GM12875 (cell line): ENCODE results near the gene FUBP1.
A peak's percentile ranks its signal among the peaks of the same experiment; 100 is the strongest.

Experiments
- H3K4me3 ChIP-seq: one replicate; pipeline ENCODE4 v1.5.1; 2011; ENCODE audit warnings: low read depth, low read length, control low read depth
- CTCF ChIP-seq: IDR thresholded peaks from 2 replicates; pipeline ENCODE4 v1.5.1; 2011; ENCODE audit warnings: low read depth, mild to moderate bottlenecking, control low read depth, inconsistent platforms, low read length, moderate library complexity, borderline replicate concordance; ENCODE audit not compliant: insufficient read depth

FUBP1 gene

GRCh38 chr1:77906624-77907023 is 72.2 kb downstream of the FUBP1 start:
- TF ChIP-seq CTCF, result no peak
- no peak overlapping the region for H3K4me3 ChIP-seq

GRCh38 chr1:77906019-77906545 is 72.8 kb downstream of the FUBP1 start:
- no peak overlapping the region for H3K4me3 ChIP-seq
- no peak for TF ChIP-seq CTCF

DNA sequence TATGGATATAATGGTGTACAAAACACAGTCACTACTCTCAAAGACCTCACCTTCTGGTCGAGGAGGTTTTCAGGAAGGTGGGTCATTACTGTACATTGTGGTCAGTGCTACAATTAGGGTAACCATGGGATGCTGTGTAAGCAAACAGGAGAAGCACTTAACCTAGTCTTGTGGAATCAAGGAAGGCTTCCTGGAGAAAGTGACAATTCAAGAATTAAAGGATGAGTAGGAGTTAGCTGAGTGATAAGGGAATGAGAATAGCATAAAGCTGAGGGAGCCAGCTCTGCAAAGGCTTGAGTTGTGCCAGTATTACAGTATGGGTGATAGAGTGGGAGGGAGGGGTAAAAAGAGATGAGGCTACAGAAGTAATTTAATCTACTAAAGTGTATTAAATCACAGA is 73.3 kb downstream of the FUBP1 start:
- TF ChIP-seq CTCF, result no peak
- H3K4me3 ChIP-seq, result no peak overlapping the region

- no peak overlapping the region for H3K4me3 ChIP-seq
- peak; percentile 62 for TF ChIP-seq CTCF
Measured at GRCh38 chr1:77900687-77901293, 78.1 kb downstream of the FUBP1 start.

GRCh38 chr1:77899647-77900320 is 79.1 kb downstream of the FUBP1 start:
- no peak for TF ChIP-seq CTCF
- H3K4me3 ChIP-seq, result no peak overlapping the region
